ENCODE data around the gene ARHGAP33. TPM values are rescaled to one million over a fixed set of nuclear protein-coding genes. Genes with fewer than 3 reads are reported as not detected.

ARHGAP33 gene
- total RNA-seq, 1 experiment from 2014 or later: 3.7 TPM

GRCh38 chr19:35816262-35816661 lies 40.9 kb downstream of the ARHGAP33 start:
- DNase-seq (no peak), ATAC-seq (no peak)
- TF ChIP-seq EZH2 (IDR thresholded peaks at IDR 0.05; ENCODE audit: low read length, unreplicated experiment) (no peak), CTCF (conservative IDR thresholded peaks at IDR 0.05; ENCODE audit: low read depth, low read length) (no peak)
- Histone ChIP-seq H3K4me2 (ENCODE audit: low read length) (no peak overlapping the region), H3K9ac (ENCODE audit: low read length) (no peak overlapping the region), H3K27ac (ENCODE audit: low read length) (no peak overlapping the region), H3K9me2 (replicated peaks; ENCODE audit: low read length) (no peaks in the 10 kb centered on the region), H3K9me3 (ENCODE audit: low read length) (no peaks in the 10 kb centered on the region), H2AFZ (ENCODE audit: low read length) (no peak overlapping the region), H3K4me1 (ENCODE audit: insufficient read depth, low read length) (no peaks in the 10 kb centered on the region), H4K20me1 (ENCODE audit: low read length) (no peaks in the 10 kb centered on the region), H3K36me3 (ENCODE audit: low read depth, low read length) (no peaks in the 10 kb centered on the region), H3K79me2 (ENCODE audit: low read length) (no peaks in the 10 kb centered on the region), H3K4me3 (ENCODE audit: low read length) (no peak overlapping the region), H3F3A (ENCODE audit: low read length, unreplicated experiment) (no peaks in the 10 kb centered on the region), H3K27me3 (ENCODE audit: low read length) (no peaks in the 10 kb centered on the region)
- ChIA-PET POLR2A (ENCODE audit: unreplicated experiment) (no interaction called here), CTCF (interaction anchor here (0.6 kb wide), 2 partner anchors 113 to 123 kb away, joined by 3 read pairs; no protein-coding TSS in a partner anchor)
- intact Hi-C loops (cut with micrococcal nuclease): no loop called here
- BruUV-seq (replicated peaks): no TSS peak

GRCh38 chr19:35816846-35817245 lies 41.5 kb downstream of the ARHGAP33 start:
- no peaks in the 10 kb centered on the region for H3K9me3 ChIP-seq (ENCODE audit: low read length)
- DNase-seq: no peak
- H3K9me2 ChIP-seq (replicated peaks; ENCODE audit: low read length): no peaks in the 10 kb centered on the region
- H3K36me3 ChIP-seq (ENCODE audit: low read depth, low read length): no peaks in the 10 kb centered on the region
- CTCF ChIA-PET: interaction anchor here (0.6 kb wide), 2 partner anchors 114 to 124 kb away, joined by 3 read pairs; no protein-coding TSS in a partner anchor
- intact Hi-C loops (cut with micrococcal nuclease): no loop called here
- no peak overlapping the region for H3K4me2 ChIP-seq (ENCODE audit: low read length)
- H3F3A ChIP-seq (ENCODE audit: low read length, unreplicated experiment): no peaks in the 10 kb centered on the region
- H4K20me1 ChIP-seq (ENCODE audit: low read length): no peaks in the 10 kb centered on the region
- no peaks in the 10 kb centered on the region for H3K79me2 ChIP-seq (ENCODE audit: low read length)
- H3K9ac ChIP-seq (ENCODE audit: low read length): no peak overlapping the region
- no peak overlapping the region for H3K4me3 ChIP-seq (ENCODE audit: low read length)
- POLR2A ChIA-PET (ENCODE audit: unreplicated experiment): no interaction called here
- no TSS peak for BruUV-seq (replicated peaks)
- H3K27ac ChIP-seq (ENCODE audit: low read length): no peak overlapping the region
- no peaks in the 10 kb centered on the region for H3K27me3 ChIP-seq (ENCODE audit: low read length)
- ATAC-seq: no peak
- H3K4me1 ChIP-seq (ENCODE audit: insufficient read depth, low read length): no peaks in the 10 kb centered on the region
- H2AFZ ChIP-seq (ENCODE audit: low read length): no peak overlapping the region
- TF ChIP-seq EZH2 (IDR thresholded peaks at IDR 0.05; ENCODE audit: low read length, unreplicated experiment) (no peak), EZH2phosphoT487 (IDR thresholded peaks at IDR 0.05; ENCODE audit: borderline replicate concordance, low read length) (no peak), CTCF (conservative IDR thresholded peaks at IDR 0.05; ENCODE audit: low read depth, low read length) (no peak)

- no peaks in the 10 kb centered on the region for H3F3A ChIP-seq (ENCODE audit: low read length, unreplicated experiment)
- ChIA-PET CTCF (no interaction called here), POLR2A (ENCODE audit: unreplicated experiment) (no interaction called here)
- no peaks in the 10 kb centered on the region for H4K20me1 ChIP-seq (ENCODE audit: low read length)
- no peak overlapping the region for H2AFZ ChIP-seq (ENCODE audit: low read length)
- H3K4me1 ChIP-seq (ENCODE audit: insufficient read depth, low read length): no peaks in the 10 kb centered on the region
- no peak for TF ChIP-seq EZH2phosphoT487 (IDR thresholded peaks at IDR 0.05; ENCODE audit: borderline replicate concordance, low read length)
- TF ChIP-seq CTCF (conservative IDR thresholded peaks at IDR 0.05; ENCODE audit: low read depth, low read length): no peak
- no peak for TF ChIP-seq EZH2 (IDR thresholded peaks at IDR 0.05; ENCODE audit: low read length, unreplicated experiment)
- DNase-seq: no peak
- intact Hi-C loops (cut with micrococcal nuclease): no loop called here
- no peak overlapping the region for H3K9ac ChIP-seq (ENCODE audit: low read length)
- no peak overlapping the region for H3K4me3 ChIP-seq (ENCODE audit: low read length)
- H3K27ac ChIP-seq (ENCODE audit: low read length): no peak overlapping the region
- ATAC-seq: no peak
- no peak overlapping the region for H3K4me2 ChIP-seq (ENCODE audit: low read length)
- no peaks in the 10 kb centered on the region for H3K9me2 ChIP-seq (replicated peaks; ENCODE audit: low read length)
- H3K9me3 ChIP-seq (ENCODE audit: low read length): no peaks in the 10 kb centered on the region
- H3K27me3 ChIP-seq (ENCODE audit: low read length): no peaks in the 10 kb centered on the region
- H3K36me3 ChIP-seq (ENCODE audit: low read depth, low read length): no peaks in the 10 kb centered on the region
- no TSS peak for BruUV-seq (replicated peaks)
- H3K79me2 ChIP-seq (ENCODE audit: low read length): no peaks in the 10 kb centered on the region
These were observed 43.1 kb downstream of the ARHGAP33 start for GRCh38 chr19:35818445-35818844.
